PC-9 (cell line): Measurements from ENCODE around the gene ACOXL.

Source experiments
- EZH2 ChIP-seq: fragments of 200-600 bp; sonication (generic); IDR thresholded peaks from 2 replicates; pipeline ENCODE4 v1.8.0; 2017; ENCODE audit warnings: antibody characterized with exemption, low read depth
- TF ChIP-seq, protein P1 (sequence below): fragments of 200-600 bp; sonication (generic); conservative IDR thresholded peaks from 2 replicates; pipeline ENCODE4 v1.6.1; 2017; ENCODE audit warnings: mixed run types, antibody characterized with exemption, mild to moderate bottlenecking, moderate library complexity

GRCh38 chr2:111167863-111168162, 435.4 kb downstream of the ACOXL start:
- TF ChIP-seq, protein P1, sequence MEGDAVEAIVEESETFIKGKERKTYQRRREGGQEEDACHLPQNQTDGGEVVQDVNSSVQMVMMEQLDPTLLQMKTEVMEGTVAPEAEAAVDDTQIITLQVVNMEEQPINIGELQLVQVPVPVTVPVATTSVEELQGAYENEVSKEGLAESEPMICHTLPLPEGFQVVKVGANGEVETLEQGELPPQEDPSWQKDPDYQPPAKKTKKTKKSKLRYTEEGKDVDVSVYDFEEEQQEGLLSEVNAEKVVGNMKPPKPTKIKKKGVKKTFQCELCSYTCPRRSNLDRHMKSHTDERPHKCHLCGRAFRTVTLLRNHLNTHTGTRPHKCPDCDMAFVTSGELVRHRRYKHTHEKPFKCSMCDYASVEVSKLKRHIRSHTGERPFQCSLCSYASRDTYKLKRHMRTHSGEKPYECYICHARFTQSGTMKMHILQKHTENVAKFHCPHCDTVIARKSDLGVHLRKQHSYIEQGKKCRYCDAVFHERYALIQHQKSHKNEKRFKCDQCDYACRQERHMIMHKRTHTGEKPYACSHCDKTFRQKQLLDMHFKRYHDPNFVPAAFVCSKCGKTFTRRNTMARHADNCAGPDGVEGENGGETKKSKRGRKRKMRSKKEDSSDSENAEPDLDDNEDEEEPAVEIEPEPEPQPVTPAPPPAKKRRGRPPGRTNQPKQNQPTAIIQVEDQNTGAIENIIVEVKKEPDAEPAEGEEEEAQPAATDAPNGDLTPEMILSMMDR, result no peak
- TF ChIP-seq EZH2, result no peak
